H9 (cell line): ENCODE measurements around the gene GRIK4. TPM values are rescaled to one million over a fixed set of nuclear protein-coding genes. Genes with fewer than 3 reads are reported as not detected.

Experiments used
- DNase-seq: peaks from one replicate; pipeline ENCODE4 v3.0.0-alpha.2; 2017
- H2AFZ ChIP-seq: one replicate; pipeline ENCODE4 v1.6.1; 2013; ENCODE audit warnings: mild to moderate bottlenecking, low read length, control low read depth, moderate library complexity
- H2AK5ac ChIP-seq: 2 replicates; pipeline ENCODE4 v1.6.1; 2013; ENCODE audit warnings: low read length, control low read depth, mixed read lengths; ENCODE audit not compliant: insufficient read length
- H2BK120ac ChIP-seq: one replicate; pipeline ENCODE4 v1.6.1; 2013; ENCODE audit warnings: low read depth, mild to moderate bottlenecking, low read length, control low read depth, inconsistent platforms; ENCODE audit not compliant: poor library complexity, severe bottlenecking
- H2BK12ac ChIP-seq: 2 replicates; pipeline ENCODE4 v1.6.1; 2013; ENCODE audit warnings: low read length, control low read depth, mixed read lengths, low read depth; ENCODE audit not compliant: insufficient read length
- H2BK15ac ChIP-seq: 2 replicates; pipeline ENCODE4 v1.6.1; 2013; ENCODE audit warnings: low read depth, low read length, control low read depth
- H2BK20ac ChIP-seq: one replicate; pipeline ENCODE4 v1.6.1; 2013; ENCODE audit warnings: low read depth, mild to moderate bottlenecking, low read length, control low read depth, inconsistent platforms; ENCODE audit not compliant: poor library complexity, severe bottlenecking
- H2BK5ac ChIP-seq: 2 replicates; pipeline ENCODE4 v1.6.1; 2013; ENCODE audit warnings: low read length, control low read depth, mixed read lengths; ENCODE audit not compliant: insufficient read length
- H3K14ac ChIP-seq: 2 replicates; pipeline ENCODE4 v1.6.1; 2013; ENCODE audit warnings: low read length, control low read depth; ENCODE audit not compliant: insufficient read depth
- H3K18ac ChIP-seq: 2 replicates; pipeline ENCODE4 v1.6.1; 2013; ENCODE audit warnings: low read depth, mild to moderate bottlenecking, mixed read lengths, low read length, control low read depth; ENCODE audit not compliant: insufficient read length
- H3K23ac ChIP-seq: 2 replicates; pipeline ENCODE4 v1.6.1; 2013; ENCODE audit warnings: low read length, control low read depth, mixed read lengths, low read depth; ENCODE audit not compliant: insufficient read length
- H3K23me2 ChIP-seq: 2 replicates; pipeline ENCODE4 v1.6.1; 2013; ENCODE audit warnings: low read depth, mild to moderate bottlenecking, mixed read lengths, low read length, control low read depth; ENCODE audit not compliant: insufficient read length, poor library complexity, severe bottlenecking
- H3K27ac ChIP-seq: 2 replicates; pipeline ENCODE4 v1.5.1; 2013; ENCODE audit warnings: low read length, control low read depth, mixed read lengths, low read depth; ENCODE audit not compliant: insufficient read length
- H3K27me3 ChIP-seq: 2 replicates; pipeline ENCODE4 v1.6.1; 2013; ENCODE audit warnings: low read length, control low read depth, inconsistent platforms; ENCODE audit not compliant: insufficient read depth
- H3K4ac ChIP-seq: 2 replicates; pipeline ENCODE4 v1.6.1; 2013; ENCODE audit warnings: low read depth, mild to moderate bottlenecking, control low read depth, inconsistent platforms, low read length, moderate library complexity
- H3K4me1 ChIP-seq: 2 replicates; pipeline ENCODE4 v1.6.1; 2013; ENCODE audit warnings: low read length, control low read depth, inconsistent platforms; ENCODE audit not compliant: insufficient read depth
- H3K4me2 ChIP-seq: 2 replicates; pipeline ENCODE4 v1.6.1; 2013; ENCODE audit warnings: low read length, control low read depth, mixed read lengths; ENCODE audit not compliant: insufficient read length, insufficient read depth
- H3K56ac ChIP-seq: 2 replicates; pipeline ENCODE4 v1.6.1; 2013; ENCODE audit warnings: low read depth, mild to moderate bottlenecking, mixed read lengths, low read length, control low read depth; ENCODE audit not compliant: insufficient read length
- H3K79me1 ChIP-seq: 2 replicates; pipeline ENCODE4 v1.6.1; 2013; ENCODE audit warnings: low read depth, mild to moderate bottlenecking, moderate library complexity, low read length, control low read depth, inconsistent platforms; ENCODE audit not compliant: insufficient read depth, poor library complexity, severe bottlenecking
- H3K79me2 ChIP-seq: 2 replicates; pipeline ENCODE4 v1.6.1; 2013; ENCODE audit warnings: low read length, control low read depth, inconsistent platforms; ENCODE audit not compliant: insufficient read depth
- H3K9ac ChIP-seq: 2 replicates; pipeline ENCODE4 v1.6.1; 2013; ENCODE audit warnings: low read length, control low read depth, mixed read lengths; ENCODE audit not compliant: insufficient read length; ENCODE audit errors: extremely low read depth
- H3K9me3 ChIP-seq: one replicate; pipeline ENCODE4 v1.6.1; 2013; ENCODE audit warnings: low read depth, low read length, inconsistent platforms; ENCODE audit not compliant: control insufficient read depth
- H3T11ph ChIP-seq: one replicate; pipeline ENCODE4 v1.6.1; 2013; ENCODE audit warnings: mild to moderate bottlenecking, low read length, control low read depth, inconsistent platforms
- H4K20me1 ChIP-seq: one replicate; pipeline ENCODE4 v1.6.1; 2013; ENCODE audit not compliant: control insufficient read depth, insufficient read length, insufficient read depth
- H4K5ac ChIP-seq: 2 replicates; pipeline ENCODE4 v1.6.1; 2013; ENCODE audit warnings: low read depth, mild to moderate bottlenecking, mixed read lengths, low read length, control low read depth; ENCODE audit not compliant: insufficient read length
- H4K8ac ChIP-seq: replicated peaks from 2 replicates; pipeline ENCODE4 v1.6.1; 2013; ENCODE audit warnings: low read length, control low read depth, mixed read lengths, low read depth; ENCODE audit not compliant: insufficient read length
- H4K91ac ChIP-seq: 2 replicates; pipeline ENCODE4 v1.6.1; 2013; ENCODE audit warnings: low read depth, mild to moderate bottlenecking, moderate library complexity, mixed read lengths, low read length, control low read depth; ENCODE audit not compliant: insufficient read length
- H3K27ac Mint-ChIP-seq, 3 experiments: 2 replicates in 2 of 3; 3 replicates in 1 of 3; pipeline ENCODE4 v1.8.0; 2020 to 2021; ENCODE audit warnings: mixed read lengths in 3 of 3, mild to moderate bottlenecking in 1 of 3, moderate library complexity in 1 of 3
- H3K27me3 Mint-ChIP-seq: 2 replicates; pipeline ENCODE4 v1.8.0; 2021; ENCODE audit warnings: low read depth, mild to moderate bottlenecking, moderate library complexity, mixed read lengths
- H3K36me3 Mint-ChIP-seq, 3 experiments: 2 replicates in 2 of 3; 3 replicates in 1 of 3; pipeline ENCODE4 v1.8.0; 2020 to 2021; ENCODE audit warnings: low read depth in 3 of 3, mixed read lengths in 3 of 3; ENCODE audit not compliant: insufficient read depth in 1 of 3
- H3K4me1 Mint-ChIP-seq, 2 experiments: 2 replicates each; pipeline ENCODE4 v1.8.0; 2020; ENCODE audit warnings: mixed read lengths in 2 of 2
- H3K4me3 Mint-ChIP-seq, 2 experiments: 2 replicates in 1 of 2; 3 replicates in 1 of 2; pipeline ENCODE4 v1.8.0; 2020 to 2021; ENCODE audit warnings: mild to moderate bottlenecking in 2 of 2, mixed read lengths in 2 of 2, moderate library complexity in 1 of 2
- H3K9me3 Mint-ChIP-seq, 2 experiments: 2 replicates in 1 of 2; 3 replicates in 1 of 2; pipeline ENCODE4 v1.8.0; 2020; ENCODE audit warnings: mild to moderate bottlenecking in 2 of 2, mixed read lengths in 2 of 2, moderate library complexity in 1 of 2
- CTCF ChIP-seq: fragments of 200-600 bp; sonication (generic); conservative IDR thresholded peaks from 3 replicates; pipeline ENCODE4 v1.8.0; 2021; ENCODE audit warnings: antibody characterized with exemption, mild to moderate bottlenecking
- WGBS: extraction: QIAGEN DNeasy Blood & Tissue Kit; methylation state at CpG from one replicate; pipeline ENCODE4 v1.1.7; 2013; ENCODE audit warnings: missing lambda C conversion rate, low lambda C conversion rate, mixed read lengths; ENCODE audit not compliant: insufficient read length; ENCODE audit errors: extremely low coverage; 5-methylcytosine and 5-hydroxymethylcytosine counted together
- total RNA-seq: library from RNA; stranded (reverse); gene quantifications from 2 replicates; pipeline ENCODE4 v1.2.1, GENCODE V29; 2021

Gene GRIK4
- total RNA-seq, 1 experiment from 2014 or later, result 2.3 TPM

GRCh38 chr11:120704256-120704750 is 192.8 kb downstream of the GRIK4 start:
- H2BK12ac ChIP-seq, result no peak overlapping the region
- no peak overlapping the region for H4K8ac ChIP-seq
- H2BK5ac ChIP-seq, result no peak overlapping the region
- no peaks in the 10 kb centered on the region for H3K4me1 ChIP-seq
- Mint-ChIP-seq H3K27ac (no peak overlapping the region), H3K4me1 (peaks cover 4 to 6% of the 10 kb centered on the region in 2 experiments; a peak in 2 of 4 replicates), H3K27me3 (peaks cover 12% of the 10 kb centered on the region), H3K36me3 (peaks cover 2 to 4% (median 3%) of the 10 kb centered on the region in 3 experiments; a peak in 2 of 7 replicates), H3K9me3 (peaks cover 0 to 9% of the 10 kb centered on the region in 2 experiments; a peak in 3 of 5 replicates), H3K4me3 (no peak overlapping the region)
- no peak overlapping the region for H4K5ac ChIP-seq
- no peaks in the 10 kb centered on the region for H4K20me1 ChIP-seq
- H3K4ac ChIP-seq, result no peak overlapping the region
- H3K9ac ChIP-seq, result no peak overlapping the region
- H3K4me2 ChIP-seq, result no peak overlapping the region
- TF ChIP-seq CTCF, result no peak
- H3K18ac ChIP-seq, result no peak overlapping the region
- WGBS, result no CpG with 5 or more reads among the region's 4 CpGs
- H3K9me3 ChIP-seq, result no peaks in the 10 kb centered on the region
- H2BK120ac ChIP-seq, result no peak overlapping the region
- H3K79me2 ChIP-seq, result no peaks in the 10 kb centered on the region
- no peaks in the 10 kb centered on the region for H3K79me1 ChIP-seq
- H2BK20ac ChIP-seq, result no peak overlapping the region
- no peak for DNase-seq
- no peak overlapping the region for H2AK5ac ChIP-seq
- H3K23me2 ChIP-seq, result peaks cover 6% of the 10 kb centered on the region
- H3K14ac ChIP-seq, result no peak overlapping the region
- H3K23ac ChIP-seq, result no peak overlapping the region
- no peak overlapping the region for H3T11ph ChIP-seq
- H2AFZ ChIP-seq, result no peak overlapping the region
- H3K27me3 ChIP-seq, result no peaks in the 10 kb centered on the region
- no peak overlapping the region for H3K56ac ChIP-seq
- no peak overlapping the region for H2BK15ac ChIP-seq
- H4K91ac ChIP-seq, result no peak overlapping the region
- no peak overlapping the region for H3K27ac ChIP-seq
